Endodermal cell (in vitro differentiated cells): ENCODE measurements around the gene TTLL5. TPM values are rescaled to one million over a fixed set of nuclear protein-coding genes. Genes with fewer than 3 reads are reported as not detected.

Experiments used
- DNase-seq: peaks from one replicate; pipeline ENCODE4 v3.0.0-alpha.2; 2017
- H3K27ac ChIP-seq: 2 replicates; pipeline ENCODE4 v1.5.1; 2013; ENCODE audit warnings: mild to moderate bottlenecking, low read depth, low read length, moderate library complexity
- H3K27me3 ChIP-seq: 2 replicates; pipeline ENCODE4 v1.6.1; 2013; ENCODE audit warnings: mild to moderate bottlenecking, low read length, moderate library complexity; ENCODE audit not compliant: insufficient read depth, control insufficient read depth, poor library complexity, severe bottlenecking
- H3K36me3 ChIP-seq: 2 replicates; pipeline ENCODE4 v1.7.0; 2013; ENCODE audit warnings: mild to moderate bottlenecking, low read length, moderate library complexity; ENCODE audit not compliant: control insufficient read depth, insufficient read depth
- H3K4me1 ChIP-seq: one replicate; pipeline ENCODE4 v1.7.0; 2013; ENCODE audit warnings: low read length; ENCODE audit not compliant: control insufficient read depth, insufficient read depth
- H3K4me3 ChIP-seq: 2 replicates; pipeline ENCODE4 v1.5.1; 2013; ENCODE audit warnings: mild to moderate bottlenecking, low read length, moderate library complexity
- H3K9ac ChIP-seq: 2 replicates; pipeline ENCODE4 v1.6.1; 2013; ENCODE audit warnings: mild to moderate bottlenecking, low read length, moderate library complexity; ENCODE audit not compliant: poor library complexity, severe bottlenecking; ENCODE audit errors: extremely low read depth
- H3K9me3 ChIP-seq: 2 replicates; pipeline ENCODE4 v1.6.1; 2013; ENCODE audit warnings: mild to moderate bottlenecking, low read length, moderate library complexity; ENCODE audit not compliant: control insufficient read depth
- H3K27ac Mint-ChIP-seq: 2 replicates; pipeline ENCODE4 v1.8.0; 2020; ENCODE audit warnings: mixed read lengths
- H3K27me3 Mint-ChIP-seq: 2 replicates; pipeline ENCODE4 v1.8.0; 2021; ENCODE audit warnings: mild to moderate bottlenecking, mixed read lengths; ENCODE audit not compliant: insufficient read depth
- H3K36me3 Mint-ChIP-seq: 2 replicates; pipeline ENCODE4 v1.8.0; 2020; ENCODE audit warnings: low read depth, mixed read lengths
- H3K4me1 Mint-ChIP-seq: 2 replicates; pipeline ENCODE4 v1.8.0; 2020; ENCODE audit warnings: mixed read lengths
- H3K4me3 Mint-ChIP-seq: 2 replicates; pipeline ENCODE4 v1.8.0; 2020; ENCODE audit warnings: mild to moderate bottlenecking, moderate library complexity, mixed read lengths
- H3K9me3 Mint-ChIP-seq: 2 replicates; pipeline ENCODE4 v1.8.0; 2020; ENCODE audit warnings: mild to moderate bottlenecking, mixed read lengths
- CTCF ChIP-seq: fragments of 200-600 bp; sonication (generic); conservative IDR thresholded peaks from 2 replicates; pipeline ENCODE4 v1.5.0; 2021; ENCODE audit warnings: antibody characterized with exemption, mild to moderate bottlenecking
- WGBS, 2 experiments: methylation state at CpG; one replicate each; pipeline versions ENCODE4 v1.1.5 to v1.1.7; 2013; ENCODE audit warnings: missing lambda C conversion rate in 2 of 2, mixed read lengths in 1 of 2; ENCODE audit not compliant: insufficient coverage in 1 of 2, insufficient read length in 1 of 2; 5-methylcytosine and 5-hydroxymethylcytosine counted together
- total RNA-seq, 2 donors: library from RNA; stranded (reverse); fragmentation: NEBNext Ultra II Directional in 1 of 2; extraction: Animal tissue kit (Norgen Biotek cat#: 25700) in 1 of 2; gene quantifications; 2 replicates in 1 of 2; 3 replicates in 1 of 2; pipeline ENCODE4 v1.2.1, GENCODE V29; 2021

Gene TTLL5
- total RNA-seq, 2 donors from 2014 or later, result 50.5 to 54.2 TPM

GRCh38 chr14:75812622-75813021 is 151.6 kb downstream of the TTLL5 start:
- H3K4me1 Mint-ChIP-seq, result peaks cover 11% of the 10 kb centered on the region
- H3K4me3 ChIP-seq, result no peak overlapping the region
- no peak for DNase-seq
- no peak overlapping the region for H3K4me3 Mint-ChIP-seq
- 80 to 82% methylated on average over 4 of the region's 4 CpGs for WGBS, 2 experiments
- H3K36me3 Mint-ChIP-seq, result peaks cover 33% of the 10 kb centered on the region
- H3K27me3 Mint-ChIP-seq, result no peaks in the 10 kb centered on the region
- peaks cover 20% of the 10 kb centered on the region for H3K36me3 ChIP-seq
- H3K9ac ChIP-seq, result no peak overlapping the region
- no peak overlapping the region for H3K27ac Mint-ChIP-seq
- no peaks in the 10 kb centered on the region for H3K9me3 Mint-ChIP-seq
- no peak overlapping the region for H3K27ac ChIP-seq
- no peaks in the 10 kb centered on the region for H3K4me1 ChIP-seq
- no peak for TF ChIP-seq CTCF
- no peaks in the 10 kb centered on the region for H3K9me3 ChIP-seq
- no peaks in the 10 kb centered on the region for H3K27me3 ChIP-seq

GRCh38 chr14:75820761-75821160 is 159.7 kb downstream of the TTLL5 start:
- no peaks in the 10 kb centered on the region for H3K27me3 ChIP-seq
- H3K27me3 Mint-ChIP-seq, result no peaks in the 10 kb centered on the region
- H3K4me3 ChIP-seq, result no peak overlapping the region
- H3K4me3 Mint-ChIP-seq, result no peak overlapping the region
- DNase-seq, result no peak
- no peaks in the 10 kb centered on the region for H3K4me1 Mint-ChIP-seq
- H3K27ac Mint-ChIP-seq, result no peak overlapping the region
- peaks cover 33% of the 10 kb centered on the region for H3K36me3 Mint-ChIP-seq
- no peaks in the 10 kb centered on the region for H3K4me1 ChIP-seq
- no peaks in the 10 kb centered on the region for H3K9me3 ChIP-seq
- no peak overlapping the region for H3K9ac ChIP-seq
- no peak for TF ChIP-seq CTCF
- H3K27ac ChIP-seq, result no peak overlapping the region
- WGBS, 2 experiments, result 95 to 100% methylated on average over 3 to 4 of the region's 4 CpGs
- H3K9me3 Mint-ChIP-seq, result no peaks in the 10 kb centered on the region
- H3K36me3 ChIP-seq, result peaks cover 20% of the 10 kb centered on the region

- Histone ChIP-seq H3K4me1 (no peaks in the 10 kb centered on the region), H3K27ac (no peak overlapping the region), H3K27me3 (no peaks in the 10 kb centered on the region), H3K9me3 (no peaks in the 10 kb centered on the region), H3K9ac (no peak overlapping the region), H3K4me3 (no peak overlapping the region), H3K36me3 (peaks cover 20% of the 10 kb centered on the region)
- no peak for DNase-seq
- no peak overlapping the region for H3K27ac Mint-ChIP-seq
- H3K9me3 Mint-ChIP-seq, result no peaks in the 10 kb centered on the region
- H3K4me1 Mint-ChIP-seq, result no peaks in the 10 kb centered on the region
- WGBS, 2 experiments, result 80 to 82% methylated on average over 1 to 2 of the region's 2 CpGs
- no peak overlapping the region for H3K4me3 Mint-ChIP-seq
- TF ChIP-seq CTCF, result no peak
- H3K36me3 Mint-ChIP-seq, result peaks cover 24% of the 10 kb centered on the region
- H3K27me3 Mint-ChIP-seq, result no peaks in the 10 kb centered on the region
Observed at GRCh38 chr14:75821831-75822521, 160.9 kb downstream of the TTLL5 start.
